PFSK-1 (cell line): ENCODE data around the gene CBFB.

Experiments
- FOXP2 ChIP-seq: optimal IDR thresholded peaks from 2 replicates; pipeline ENCODE3; 2011; ENCODE audit warnings: borderline replicate concordance, control low read depth, inconsistent platforms; ENCODE audit not compliant: insufficient read depth; ENCODE audit errors: extremely low read length, extremely low read depth
- POLR2AphosphoS5 ChIP-seq: IDR thresholded peaks from 2 replicates; pipeline ENCODE4 v1.6.1; 2012; ENCODE audit warnings: low read depth, mild to moderate bottlenecking, control low read depth, low read length, moderate library complexity
- SIN3A ChIP-seq: IDR thresholded peaks from 2 replicates; pipeline ENCODE4 v1.6.1; 2012; ENCODE audit warnings: mild to moderate bottlenecking, low read length, moderate library complexity, borderline replicate concordance; ENCODE audit not compliant: insufficient read depth
- TAF1 ChIP-seq: IDR thresholded peaks from 2 replicates; pipeline ENCODE4 v1.6.1; 2012; ENCODE audit warnings: low read length, control low read depth, borderline replicate concordance; ENCODE audit not compliant: insufficient read depth
- TF ChIP-seq, protein P1 (sequence below), 2 experiments: IDR thresholded peaks; 2 replicates each; pipeline versions ENCODE4 v1.6.1 to v1.8.0; 2011 to 2012; ENCODE audit warnings: low read depth in 2 of 2, low read length in 2 of 2, control low read depth in 1 of 2, inconsistent platforms in 1 of 2, mild to moderate bottlenecking in 1 of 2, moderate library complexity in 1 of 2; ENCODE audit not compliant: insufficient read depth in 1 of 2

Gene CBFB

DNA sequence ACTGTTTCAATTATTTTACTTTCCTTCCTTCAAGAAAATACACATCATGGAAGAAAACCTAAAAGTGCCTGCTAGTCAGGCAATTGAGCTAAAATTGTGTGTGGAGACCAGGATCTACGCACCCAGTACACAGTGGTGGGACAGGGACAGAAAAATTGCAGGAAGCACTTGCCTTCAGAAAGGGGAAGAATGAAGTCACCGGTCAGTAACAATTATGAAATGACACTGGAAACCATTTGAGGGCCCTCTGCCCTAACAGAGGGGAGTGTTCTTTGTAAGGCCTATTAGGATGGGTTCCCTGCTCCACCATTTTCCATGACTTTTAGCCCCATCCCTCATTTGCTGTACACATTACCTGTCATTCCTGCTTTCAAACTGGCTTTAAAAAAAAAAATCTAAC is 76.3 kb downstream of the CBFB start:
- TF ChIP-seq, protein P1, sequence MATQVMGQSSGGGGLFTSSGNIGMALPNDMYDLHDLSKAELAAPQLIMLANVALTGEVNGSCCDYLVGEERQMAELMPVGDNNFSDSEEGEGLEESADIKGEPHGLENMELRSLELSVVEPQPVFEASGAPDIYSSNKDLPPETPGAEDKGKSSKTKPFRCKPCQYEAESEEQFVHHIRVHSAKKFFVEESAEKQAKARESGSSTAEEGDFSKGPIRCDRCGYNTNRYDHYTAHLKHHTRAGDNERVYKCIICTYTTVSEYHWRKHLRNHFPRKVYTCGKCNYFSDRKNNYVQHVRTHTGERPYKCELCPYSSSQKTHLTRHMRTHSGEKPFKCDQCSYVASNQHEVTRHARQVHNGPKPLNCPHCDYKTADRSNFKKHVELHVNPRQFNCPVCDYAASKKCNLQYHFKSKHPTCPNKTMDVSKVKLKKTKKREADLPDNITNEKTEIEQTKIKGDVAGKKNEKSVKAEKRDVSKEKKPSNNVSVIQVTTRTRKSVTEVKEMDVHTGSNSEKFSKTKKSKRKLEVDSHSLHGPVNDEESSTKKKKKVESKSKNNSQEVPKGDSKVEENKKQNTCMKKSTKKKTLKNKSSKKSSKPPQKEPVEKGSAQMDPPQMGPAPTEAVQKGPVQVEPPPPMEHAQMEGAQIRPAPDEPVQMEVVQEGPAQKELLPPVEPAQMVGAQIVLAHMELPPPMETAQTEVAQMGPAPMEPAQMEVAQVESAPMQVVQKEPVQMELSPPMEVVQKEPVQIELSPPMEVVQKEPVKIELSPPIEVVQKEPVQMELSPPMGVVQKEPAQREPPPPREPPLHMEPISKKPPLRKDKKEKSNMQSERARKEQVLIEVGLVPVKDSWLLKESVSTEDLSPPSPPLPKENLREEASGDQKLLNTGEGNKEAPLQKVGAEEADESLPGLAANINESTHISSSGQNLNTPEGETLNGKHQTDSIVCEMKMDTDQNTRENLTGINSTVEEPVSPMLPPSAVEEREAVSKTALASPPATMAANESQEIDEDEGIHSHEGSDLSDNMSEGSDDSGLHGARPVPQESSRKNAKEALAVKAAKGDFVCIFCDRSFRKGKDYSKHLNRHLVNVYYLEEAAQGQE (IDR thresholded peaks at IDR 0.05; ENCODE audit: insufficient read depth in 1 of 2, low read depth in 2 of 2, low read length in 2 of 2): no peak
- no peak for TF ChIP-seq SIN3A
- no peak for TF ChIP-seq FOXP2
- no peak for TF ChIP-seq POLR2AphosphoS5

GRCh38 chr16:67105881-67106280 is 76.9 kb downstream of the CBFB start:
- no peak for TF ChIP-seq POLR2AphosphoS5
- no peak for TF ChIP-seq TAF1
- TF ChIP-seq, protein P1 (IDR thresholded peaks at IDR 0.05; ENCODE audit: insufficient read depth in 1 of 2, low read depth in 2 of 2, low read length in 2 of 2): no peak
- TF ChIP-seq SIN3A: no peak

DNA sequence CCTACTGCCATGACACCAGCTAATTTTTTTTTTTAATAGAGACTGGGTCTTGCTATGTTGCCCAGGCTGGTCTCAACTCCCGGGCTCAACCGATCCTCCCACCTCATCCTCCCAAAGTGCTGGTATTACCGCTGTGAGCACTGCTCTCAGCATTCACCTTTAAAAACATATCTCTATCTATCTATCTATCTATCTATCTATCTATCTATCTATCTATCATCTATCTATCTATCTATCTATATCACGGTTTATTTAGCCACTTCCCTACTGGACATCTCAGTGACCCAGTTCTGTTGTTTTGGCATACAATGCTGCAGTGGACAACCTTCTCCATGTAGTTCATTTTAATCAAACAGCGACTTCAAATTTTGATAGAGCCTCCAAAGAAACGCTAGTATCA is 79.5 kb downstream of the CBFB start:
- TF ChIP-seq POLR2AphosphoS5 (no peak), TAF1 (no peak), SIN3A (no peak), FOXP2 (no peak)
- TF ChIP-seq, protein P1 (IDR thresholded peaks at IDR 0.05; ENCODE audit: insufficient read depth in 1 of 2, low read depth in 2 of 2, low read length in 2 of 2): no peak

GRCh38 chr16:67108931-67109406 is 80.0 kb downstream of the CBFB start:
- no peak for TF ChIP-seq TAF1
- no peak for TF ChIP-seq FOXP2
- TF ChIP-seq SIN3A: no peak
- TF ChIP-seq POLR2AphosphoS5: no peak
- TF ChIP-seq, protein P1 (IDR thresholded peaks at IDR 0.05; ENCODE audit: insufficient read depth in 1 of 2, low read depth in 2 of 2, low read length in 2 of 2): no peak

GRCh38 chr16:67109407-67110135 is 80.6 kb downstream of the CBFB start, which contains the start of gene PHAF1:
Gene PHAF1, plus strand, starts transcription at chr16:67109941. Its CDS starts 235 bp downstream, at chr16:67110176.
- TF ChIP-seq TAF1: peak; percentile 82; the same call in 1 of the 2 replicates
- TF ChIP-seq, protein P1 (IDR thresholded peaks at IDR 0.05; ENCODE audit: insufficient read depth in 1 of 2, low read depth in 2 of 2, low read length in 2 of 2): peak in 1 of 2 experiments; percentile 37; a peak in 1 of 4 replicates
- TF ChIP-seq POLR2AphosphoS5: peak; percentile 91
- TF ChIP-seq SIN3A: 0 out of 2 replicates have a peak, but pooled peaks have one; percentile 44
- no peak for TF ChIP-seq FOXP2
